HL-60/S4 (cell line): ENCODE measurements around the gene TRIM7.
"Not testable (repeated sequence)": the region's sequence is repeated elsewhere in the genome, so short reads cannot be mapped to it uniquely, and the experiment has no call there.

Experiments used
- in situ Hi-C: fragments of 300-500 bp; cut with MboI; formaldehyde crosslinking; loops from 2 replicates; pipeline ENCODE4 v1.14.3; 2022; ENCODE audit warnings: low sequenced_read_pairs

Gene TRIM7

DNA sequence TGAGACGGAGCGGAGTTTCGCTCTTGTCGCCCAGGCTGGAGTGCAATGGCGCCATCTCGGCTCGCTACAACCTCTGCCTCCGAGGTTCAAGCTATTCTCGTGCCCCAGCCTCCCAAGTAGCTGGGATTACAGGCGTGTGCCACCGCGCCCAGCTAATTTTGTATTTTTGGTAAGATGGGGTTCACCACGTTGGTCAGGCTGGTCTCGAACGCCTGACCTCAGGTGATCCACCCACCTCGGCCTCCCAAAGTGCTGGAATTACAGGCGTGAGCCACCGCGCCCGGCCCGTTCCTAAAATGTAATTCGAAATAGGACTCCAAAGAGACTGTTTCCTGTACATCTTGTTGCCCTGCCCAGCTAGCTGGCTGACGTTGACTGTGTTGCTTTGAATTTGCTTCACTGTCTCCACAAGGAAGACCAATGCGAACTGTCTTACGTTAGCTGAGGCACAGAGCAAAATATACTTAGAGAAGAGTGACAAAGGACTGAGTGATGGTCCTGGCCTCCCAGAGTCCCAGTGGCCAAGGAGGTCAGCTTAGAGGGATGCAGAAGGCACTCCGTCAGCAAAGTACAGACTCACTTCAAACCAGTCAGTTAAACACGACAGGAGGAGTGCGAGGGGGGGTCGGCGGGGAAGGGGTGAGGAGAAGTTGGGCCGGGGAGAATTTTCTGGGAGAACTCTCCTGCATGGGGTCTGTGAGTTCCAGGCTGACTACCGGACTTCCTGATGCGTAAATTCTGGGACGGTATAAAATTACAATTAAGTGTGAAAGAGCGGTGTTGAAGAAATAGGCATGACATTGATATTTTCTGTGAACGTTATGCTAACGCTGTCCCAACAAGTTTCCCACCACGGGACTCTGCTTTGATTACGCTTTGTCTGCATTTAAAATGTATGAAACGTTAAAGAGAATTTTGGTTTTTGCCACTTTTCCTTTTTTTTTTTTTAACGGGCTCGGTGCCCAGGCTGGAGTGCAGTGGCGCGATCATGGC lies 11.3 kb upstream of the TRIM7 start:
- in situ Hi-C loops: no loop called here

DNA sequence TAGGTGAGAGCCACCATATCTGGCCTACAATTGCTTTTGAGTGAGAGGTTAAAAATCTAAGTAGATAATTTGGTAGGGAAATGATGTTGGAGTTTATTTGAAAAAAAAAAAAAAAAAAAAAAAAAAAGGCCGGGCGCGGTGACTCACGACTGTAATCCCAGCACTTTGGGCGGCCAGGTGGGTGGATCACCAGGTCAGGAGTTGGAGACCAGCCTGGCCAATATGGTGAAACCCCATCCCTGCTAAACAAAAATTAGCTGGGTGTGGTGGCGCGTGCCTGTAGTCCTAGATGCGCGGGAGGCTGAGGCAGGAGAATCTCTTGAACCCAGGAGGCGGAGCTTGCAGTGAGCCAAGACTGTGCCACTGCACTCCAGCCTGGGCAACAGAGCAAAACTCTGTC lies 9.3 kb upstream of the TRIM7 start:
- in situ Hi-C loops: not testable (repeated sequence)

DNA sequence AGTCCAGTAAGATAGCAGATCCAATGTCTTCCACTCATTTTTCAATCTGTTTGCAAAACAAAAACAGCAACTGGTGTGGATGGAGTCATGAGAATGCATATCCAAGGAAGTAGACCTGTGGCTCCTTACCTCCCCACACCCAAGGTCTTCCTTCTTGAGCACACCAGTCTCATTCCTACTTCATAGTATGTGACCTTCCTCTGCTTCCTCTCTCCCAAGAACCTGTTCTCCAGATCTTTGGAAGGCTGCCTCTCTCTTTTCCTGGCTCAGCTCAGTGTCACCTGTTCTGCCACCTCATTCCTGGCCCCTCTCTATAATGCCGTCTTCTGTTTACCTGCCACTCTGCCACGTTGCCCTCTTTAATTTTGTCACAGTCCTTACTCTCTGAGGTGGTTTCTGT lies 7.9 kb upstream of the TRIM7 start:
- in situ Hi-C loops: no loop called here

DNA sequence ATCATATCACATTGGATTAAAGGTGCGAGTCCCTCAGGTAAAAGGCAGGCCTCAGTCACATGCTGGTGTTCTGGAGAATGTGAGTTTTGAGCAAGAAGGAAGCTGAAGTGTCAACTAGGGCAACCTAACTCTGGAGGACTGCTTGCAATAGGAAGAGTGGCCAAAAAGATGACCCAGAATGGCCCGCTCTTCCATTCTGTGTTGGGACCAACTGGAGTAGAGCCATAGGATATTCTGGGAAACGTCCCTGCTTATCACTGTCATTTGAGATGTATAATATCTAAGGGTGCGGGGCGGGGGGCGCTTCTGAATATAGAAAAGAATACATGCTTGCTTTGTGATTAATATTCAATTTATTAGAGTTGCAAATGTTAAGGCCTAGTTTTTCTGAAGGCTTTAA lies 7.1 kb upstream of the TRIM7 start:
- in situ Hi-C loops: no loop called here

DNA sequence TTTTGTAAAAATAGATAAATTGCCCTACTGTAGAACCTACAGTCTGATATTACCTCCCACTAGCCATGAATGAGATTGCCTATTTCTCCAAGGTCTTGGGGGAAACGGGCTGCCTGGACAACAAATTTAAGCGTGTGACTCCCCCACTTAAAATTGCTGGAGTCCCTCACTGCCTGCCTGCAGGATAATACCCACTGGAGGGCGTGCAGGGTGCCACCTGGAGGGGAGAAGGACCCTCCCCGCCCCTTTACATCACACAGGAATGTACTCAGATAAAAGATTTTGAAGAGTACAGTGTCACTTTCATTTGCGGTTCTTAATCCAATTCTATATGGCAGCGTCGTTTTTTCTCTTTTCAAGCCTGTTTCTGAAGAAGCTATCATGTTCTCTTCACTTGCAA lies 6.2 kb upstream of the TRIM7 start:
- in situ Hi-C loops: no loop called here

DNA sequence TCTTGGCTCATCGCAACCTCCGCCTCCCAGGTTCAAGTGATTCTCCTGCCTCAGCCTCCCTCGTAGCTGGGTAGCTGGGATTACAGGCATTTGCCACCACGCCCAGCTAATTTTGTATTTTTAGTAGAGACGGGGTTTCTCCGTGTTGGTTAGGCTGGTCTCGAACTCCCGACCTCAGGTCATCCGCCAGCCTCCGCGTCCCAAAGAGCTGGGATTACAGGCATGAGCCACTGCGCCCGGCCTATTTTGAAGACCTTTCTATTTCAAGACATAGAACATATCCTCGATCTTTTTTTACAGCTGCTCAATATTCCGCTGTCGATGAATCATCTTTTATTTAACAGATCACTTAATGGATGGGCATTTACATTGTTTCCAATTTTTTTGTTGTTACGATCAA lies 5.7 kb upstream of the TRIM7 start:
- in situ Hi-C loops: not testable (repeated sequence)

DNA sequence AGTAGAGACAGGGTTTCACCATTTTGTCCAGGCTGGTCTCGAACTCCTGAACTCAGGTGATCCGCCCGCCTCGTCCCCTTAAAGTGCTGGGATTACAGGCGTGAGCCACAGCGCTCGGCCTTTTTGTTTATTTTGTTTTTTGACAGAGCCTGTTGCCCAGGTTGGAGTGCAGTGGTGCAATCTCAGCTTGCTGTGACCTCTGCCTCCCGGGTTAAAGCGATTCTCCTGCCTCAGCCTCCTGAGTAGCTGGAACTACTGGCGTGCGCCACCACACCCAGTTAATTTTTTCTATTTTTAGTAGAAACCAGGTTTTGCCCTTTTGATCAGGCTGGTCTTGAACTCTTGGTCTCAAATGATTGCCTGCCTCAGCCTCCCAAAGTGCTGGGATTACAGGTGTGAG lies 5.2 kb upstream of the TRIM7 start:
- in situ Hi-C loops: not testable (repeated sequence)

DNA sequence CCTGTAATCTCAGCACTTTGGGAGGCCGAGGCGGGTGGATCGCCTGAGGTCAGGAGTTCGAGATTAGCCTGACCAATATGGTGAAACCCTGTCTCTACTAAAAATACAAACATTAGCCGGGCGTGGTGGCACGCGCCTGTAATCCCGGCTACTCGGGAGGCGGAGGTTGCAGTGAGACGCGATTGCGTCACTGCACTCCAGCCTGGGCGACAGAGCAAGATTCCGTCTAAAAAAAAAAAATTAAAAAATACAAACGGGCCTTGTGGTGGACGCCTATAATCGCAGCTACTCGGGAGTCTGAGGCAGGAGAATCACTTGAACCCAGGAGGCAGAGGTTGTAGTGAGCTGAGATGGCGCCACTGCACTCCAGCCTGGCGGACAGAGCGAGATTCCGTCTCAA lies 4.0 kb upstream of the TRIM7 start:
- in situ Hi-C loops: not testable (repeated sequence)

DNA sequence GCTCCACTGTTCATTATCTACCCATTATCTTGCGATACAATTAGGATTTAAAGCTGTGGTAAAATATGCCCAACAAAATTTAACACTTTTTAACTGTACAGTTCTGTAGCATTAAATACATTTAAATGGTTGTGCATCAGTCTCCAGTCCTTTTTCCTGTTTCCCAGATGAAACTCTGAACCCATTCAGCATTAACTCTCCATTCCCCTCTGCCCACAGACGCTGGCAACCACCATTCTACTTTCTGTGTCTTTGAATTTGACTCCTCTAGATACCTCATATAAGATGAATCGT lies 2.9 kb upstream of the TRIM7 start:
- in situ Hi-C loops: no loop called here

DNA sequence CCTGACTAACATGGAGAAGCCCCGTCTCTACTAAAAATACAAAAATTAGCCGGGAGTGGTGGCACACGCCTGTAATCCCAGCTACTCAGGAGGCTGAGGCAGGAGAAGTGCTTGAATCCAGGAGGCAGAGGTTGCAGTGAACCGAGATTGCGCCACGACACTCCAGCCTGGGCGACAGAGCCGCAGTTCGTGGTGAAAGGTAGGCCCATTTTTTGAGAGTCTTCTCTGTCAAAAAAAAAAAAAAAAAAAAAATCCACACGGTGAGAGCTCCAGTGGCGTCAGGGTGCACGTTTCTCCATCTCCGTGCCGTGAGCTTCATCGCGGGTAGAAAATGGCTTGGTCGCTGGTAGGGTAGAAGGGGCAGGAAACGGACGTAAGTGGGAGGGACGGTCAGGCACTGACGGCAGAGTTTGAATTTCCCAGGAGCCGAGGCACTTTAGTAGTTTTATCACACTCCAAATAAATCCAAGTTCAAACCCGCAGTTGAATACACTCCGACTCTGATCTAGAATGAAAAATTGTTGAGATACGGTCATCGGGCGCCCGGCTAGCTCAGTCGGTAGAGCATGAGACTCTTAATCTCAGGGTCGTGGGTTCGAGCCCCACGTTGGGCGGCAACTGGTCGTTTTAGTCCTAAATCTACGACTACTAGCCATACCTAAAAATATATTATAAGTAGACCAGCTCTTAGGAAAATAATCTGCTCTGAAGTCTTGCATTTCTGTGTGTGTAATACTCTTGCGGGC lies 2.4 kb upstream of the TRIM7 start:
- in situ Hi-C loops: no loop called here

DNA sequence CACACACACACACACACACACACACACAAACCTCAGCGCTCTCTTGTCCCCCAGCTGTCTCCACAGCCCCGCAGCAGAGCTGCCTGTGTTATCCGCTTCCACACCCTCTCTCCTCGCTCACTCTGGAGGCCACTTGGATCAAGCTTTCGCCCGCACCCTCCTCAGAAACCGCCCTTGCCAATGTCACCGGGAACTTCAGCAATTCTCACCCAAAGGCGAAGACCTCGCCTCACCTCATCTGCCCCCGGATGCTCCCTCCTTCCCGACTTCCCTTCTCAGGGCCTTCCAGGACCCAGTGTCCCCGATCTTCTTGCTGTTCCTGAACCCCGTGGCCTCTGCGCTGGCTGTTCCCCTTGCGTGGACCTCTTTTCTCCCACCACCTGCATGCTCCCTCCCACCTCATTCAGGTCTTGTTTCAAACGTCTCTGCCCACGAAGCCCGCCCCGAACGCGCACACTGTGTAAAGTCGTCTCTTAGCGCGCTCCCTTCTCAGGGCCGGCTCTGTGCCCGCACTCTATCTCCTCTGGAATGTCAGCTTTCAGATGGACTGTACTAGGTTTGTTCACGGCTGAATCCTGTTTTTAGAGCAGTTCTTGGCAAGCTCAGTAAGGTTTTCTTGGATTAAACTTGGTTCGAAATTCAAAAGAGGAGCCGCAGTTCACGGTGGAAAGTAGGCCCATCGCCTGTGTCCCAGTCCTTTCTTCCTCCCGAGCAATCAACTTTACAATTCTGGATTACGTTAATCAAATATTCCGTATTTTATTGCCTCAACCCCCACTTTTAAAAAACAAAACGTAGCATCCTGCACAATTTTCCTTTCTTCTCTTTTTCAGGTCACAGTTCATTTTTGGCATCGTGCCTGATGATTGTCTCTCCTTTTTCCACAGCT lies 1.0 kb upstream of the TRIM7 start:
- in situ Hi-C loops: no loop called here

DNA sequence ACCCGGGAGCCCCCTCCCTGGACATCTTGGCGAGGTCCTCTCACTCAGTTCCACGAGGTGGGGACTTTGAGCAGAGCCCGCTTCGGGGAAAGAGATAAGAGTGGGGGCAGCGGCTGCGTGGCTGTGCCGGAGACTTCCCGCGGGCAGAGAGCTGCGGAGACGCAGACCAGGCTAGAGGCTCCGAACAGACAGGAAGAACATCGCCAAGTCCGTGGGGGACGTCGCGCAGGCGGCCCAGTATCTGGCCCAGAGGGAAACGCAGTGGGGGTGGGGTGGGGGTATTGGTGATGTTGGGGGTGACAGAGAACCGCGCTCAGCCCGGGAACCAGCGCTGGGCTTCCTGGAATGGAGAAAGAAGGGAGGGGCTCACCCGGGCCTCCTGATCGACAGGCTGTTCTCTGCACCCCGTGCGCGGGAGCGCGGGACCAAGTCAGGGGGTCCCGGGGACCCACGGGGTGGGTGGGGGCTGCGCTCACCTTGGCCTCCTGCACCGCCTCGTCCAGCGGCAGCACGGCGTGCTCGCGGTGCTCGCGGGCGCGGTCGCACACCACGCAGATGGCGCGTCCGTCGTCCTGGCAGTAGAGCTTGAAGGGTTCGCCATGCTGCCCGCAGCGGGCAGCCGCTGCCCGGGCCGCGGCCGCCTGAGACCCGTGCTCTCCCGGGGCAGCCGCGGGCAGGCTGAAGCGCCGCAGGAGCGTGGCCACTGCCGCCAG lies 727 bp downstream of the TRIM7 start:
- in situ Hi-C loops: no loop called here

DNA sequence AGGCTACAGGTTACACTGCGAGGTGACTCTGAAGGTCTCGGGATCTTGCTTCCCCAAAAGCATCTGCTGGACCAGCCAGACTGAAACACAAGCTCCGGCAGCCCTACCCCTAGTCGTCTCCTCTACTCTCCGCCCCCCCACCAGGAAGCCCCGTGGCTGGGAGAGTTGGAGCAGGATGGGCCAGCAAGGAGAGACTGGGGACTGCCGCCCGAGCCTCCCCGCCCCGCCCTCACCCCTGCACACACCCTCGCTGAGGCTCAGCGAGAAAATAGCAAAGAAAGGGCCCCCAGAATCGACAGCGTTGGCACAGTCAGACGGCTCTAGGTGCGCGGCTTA lies 1.3 kb downstream of the TRIM7 start:
- in situ Hi-C loops: no loop called here

DNA sequence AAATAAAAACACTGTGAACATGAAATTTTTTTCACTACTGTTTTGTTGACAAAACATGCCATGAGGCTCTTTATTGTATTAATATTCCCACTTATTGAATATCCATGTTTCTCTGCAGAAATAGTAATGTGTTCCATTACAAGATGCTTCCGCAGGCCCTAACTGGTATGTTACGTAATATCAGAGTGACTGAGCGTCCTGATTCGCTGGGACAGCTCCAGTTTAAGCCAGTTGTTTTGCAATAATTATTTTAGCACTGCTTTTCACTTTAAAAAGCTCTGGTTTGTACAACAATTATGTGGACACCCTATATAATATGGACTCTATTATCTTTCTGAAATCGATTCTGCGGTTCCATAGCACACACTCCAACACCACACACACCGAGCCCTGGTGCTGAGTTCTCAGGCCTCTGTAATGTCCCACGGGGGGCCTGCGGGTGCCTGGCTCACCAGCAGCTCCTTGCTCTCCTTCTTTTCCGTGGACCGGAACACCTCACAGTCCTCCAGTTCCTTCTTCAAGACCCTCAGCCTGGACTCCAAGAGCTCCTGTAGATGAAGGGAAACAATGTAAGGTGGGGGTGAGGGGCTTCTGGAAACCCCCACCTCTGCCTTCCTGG lies 1.8 kb downstream of the TRIM7 start:
- in situ Hi-C loops: no loop called here

DNA sequence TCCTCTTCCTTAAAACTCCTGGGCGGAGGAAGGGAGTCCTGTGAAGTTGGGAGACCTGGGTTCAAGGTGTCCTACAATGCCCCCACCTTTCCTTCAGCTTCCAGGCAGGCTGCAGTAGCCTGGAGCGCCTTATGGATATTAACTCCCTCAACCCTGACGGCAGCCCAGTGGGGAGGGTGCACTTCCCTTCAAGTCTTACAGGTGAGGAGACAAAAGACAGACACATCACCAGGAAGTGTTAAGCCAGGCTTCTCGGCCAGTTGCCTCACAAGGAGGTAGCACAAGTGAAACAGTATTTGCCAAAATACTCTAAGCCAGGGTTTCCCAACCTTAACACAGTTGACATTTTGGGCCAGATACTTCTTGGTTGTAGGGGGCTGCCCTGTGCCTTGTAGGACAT lies 4.2 kb downstream of the TRIM7 start:
- in situ Hi-C loops: no loop called here

DNA sequence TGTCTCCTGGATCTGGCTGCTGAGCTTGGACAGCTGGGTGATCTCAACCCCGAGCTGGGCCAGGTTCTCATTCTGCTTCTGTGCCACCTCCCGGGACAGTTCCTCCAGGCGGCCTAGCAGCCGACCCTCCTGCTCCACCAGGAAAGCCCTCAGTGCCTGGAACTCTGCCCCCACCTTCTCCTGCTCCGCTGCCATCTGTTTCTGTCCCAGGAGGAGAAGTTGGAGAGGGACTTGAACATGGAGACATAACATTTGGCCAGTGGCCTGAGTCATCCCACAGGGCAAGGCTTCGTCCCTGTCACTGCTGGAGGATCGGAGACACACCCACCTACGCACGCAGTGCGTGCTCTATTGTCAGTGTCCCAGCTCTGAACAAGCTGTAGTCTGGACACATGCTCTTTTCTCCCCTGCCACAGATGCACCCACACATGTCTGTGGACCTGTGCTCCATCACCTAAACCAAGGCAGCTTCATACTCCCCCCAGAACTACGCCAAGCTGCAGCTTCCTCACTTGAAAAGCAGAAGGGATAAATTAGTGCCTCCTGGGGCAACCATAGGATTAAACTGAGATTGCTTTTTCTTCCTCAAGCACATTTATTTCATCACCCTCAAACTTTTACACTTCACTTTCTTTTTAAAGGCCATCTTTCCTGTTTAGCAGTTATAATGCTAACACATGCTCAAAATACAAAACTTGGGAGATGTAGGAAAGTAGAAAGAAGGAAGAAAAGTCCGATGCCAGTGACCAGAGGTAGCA lies 4.9 kb downstream of the TRIM7 start:
- in situ Hi-C loops: no loop called here

DNA sequence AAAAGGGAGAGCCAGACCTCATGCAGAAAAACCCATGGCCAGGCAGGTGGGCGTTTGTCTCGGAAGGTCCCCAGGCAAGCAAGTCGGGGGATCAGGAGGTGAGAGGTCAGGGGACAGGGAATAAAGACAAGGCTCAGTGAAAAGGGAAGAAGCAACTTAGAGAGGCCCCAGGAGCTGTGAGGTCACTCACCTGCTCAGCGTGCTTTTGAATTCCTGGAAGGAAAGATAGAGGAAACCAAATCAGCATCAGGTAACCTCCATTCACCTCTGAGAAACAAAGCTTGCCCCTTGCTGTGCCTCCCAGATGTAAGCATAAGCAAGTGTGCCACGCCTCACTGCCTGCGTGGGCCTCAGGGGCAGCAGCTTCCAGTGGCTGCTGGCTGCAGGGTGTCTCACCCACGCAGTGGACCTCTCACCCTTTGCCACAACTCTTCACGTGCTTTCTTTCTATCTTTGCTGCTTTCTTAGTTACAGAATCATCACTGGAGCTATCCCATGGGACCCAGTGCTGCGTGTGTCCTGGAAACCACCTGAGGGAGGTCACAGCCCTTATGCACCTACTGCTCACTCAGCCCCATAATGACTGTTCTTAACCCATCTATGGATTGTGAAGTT lies 6.0 kb downstream of the TRIM7 start:
- in situ Hi-C loops: no loop called here

DNA sequence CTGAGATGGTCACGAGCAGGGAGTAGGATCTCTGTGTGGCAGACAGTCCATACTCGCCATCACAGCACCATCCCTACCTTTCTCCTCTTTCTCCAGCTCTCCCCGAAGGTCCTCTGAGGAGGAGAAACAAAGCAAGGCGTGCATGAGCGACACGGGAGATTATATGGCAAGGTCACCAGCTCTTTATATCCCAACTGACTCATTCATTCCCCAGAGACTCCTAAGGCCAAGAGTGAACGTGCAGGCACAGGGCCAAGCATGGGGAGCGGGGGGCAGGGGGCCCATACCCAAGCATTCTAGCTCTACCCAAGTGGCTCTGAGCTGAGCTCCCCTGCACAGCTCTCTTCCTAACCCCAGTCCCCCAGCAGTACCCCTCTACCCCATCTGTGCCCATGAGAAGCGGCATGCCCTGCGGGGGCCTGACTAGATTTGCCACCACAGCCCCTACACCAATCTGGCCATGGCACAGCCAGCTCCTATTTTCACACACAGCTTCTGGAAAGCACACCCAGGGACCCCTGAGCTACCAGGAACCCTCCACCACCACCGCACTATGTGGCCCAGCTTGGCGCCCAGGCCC lies 6.8 kb downstream of the TRIM7 start:
- in situ Hi-C loops: no loop called here
